Transverse colon (tissue), 4 donors: Measurements from ENCODE around the gene THOC3.
"Not testable (repeated sequence)": the region's sequence is repeated elsewhere in the genome, so short reads cannot be mapped to it uniquely, and the experiment has no call there.

Experiments
- CTCF ChIP-seq, 5 experiments: fragments of 200-600 bp in 3 of 5; fragments of 450-650 bp in 2 of 5; sonication (generic) in 3 of 5; IDR thresholded peaks; 1 replicate in 2 of 5; 2 replicates in 3 of 5; pipeline ENCODE4 v1.5.1; 2016 to 2017; ENCODE audit warnings: antibody characterized with exemption in 5 of 5, inconsistent platforms in 3 of 5, mild to moderate bottlenecking in 2 of 5, moderate library complexity in 1 of 5
- EP300 ChIP-seq: sonication (generic); formaldehyde crosslinking; IDR thresholded peaks from one replicate; pipeline ENCODE4 v1.6.1; 2017; ENCODE audit warnings: antibody characterized with exemption, low read depth
- POLR2A ChIP-seq: fragments of 450-650 bp; IDR thresholded peaks from one replicate; pipeline ENCODE4 v1.6.1; 2016; ENCODE audit warnings: antibody characterized with exemption, mild to moderate bottlenecking, moderate library complexity
- POLR2AphosphoS5 ChIP-seq, 3 donors: sonication (generic); formaldehyde crosslinking; IDR thresholded peaks; one replicate each; pipeline ENCODE4 v1.6.1; 2016; ENCODE audit warnings: antibody characterized with exemption in 3 of 3

- not testable (repeated sequence) for TF ChIP-seq CTCF (IDR thresholded peaks at IDR 0.05); POLR2A; POLR2AphosphoS5 (IDR thresholded peaks at IDR 0.05); EP300
Observed at GRCh38 chr5:176014360-176014759, 46.2 kb upstream of the THOC3 start.
